Progenitor cell of endocrine pancreas (in vitro differentiated cells): ENCODE measurements around the gene EXOSC1. TPM values are rescaled to one million over a fixed set of nuclear protein-coding genes. Genes with fewer than 3 reads are reported as not detected.
"Not testable (repeated sequence)": the region's sequence is repeated elsewhere in the genome, so short reads cannot be mapped to it uniquely, and the experiment has no call there.

Source experiments
- DNase-seq: peaks from one replicate; pipeline ENCODE4 v3.0.0; 2021; ENCODE audit warnings: low spot score; ENCODE audit not compliant: unreplicated experiment
- H3K27ac Mint-ChIP-seq: 2 replicates; pipeline ENCODE4 v1.8.0; 2021; ENCODE audit warnings: mild to moderate bottlenecking, moderate library complexity, mixed read lengths
- H3K27me3 Mint-ChIP-seq: 2 replicates; pipeline ENCODE4 v1.8.0; 2021; ENCODE audit warnings: mixed read lengths
- H3K36me3 Mint-ChIP-seq: 2 replicates; pipeline ENCODE4 v1.8.0; 2022; ENCODE audit warnings: mixed read lengths; ENCODE audit not compliant: insufficient read depth
- H3K4me1 Mint-ChIP-seq: 2 replicates; pipeline ENCODE4 v1.8.0; 2021; ENCODE audit warnings: low read depth, mixed read lengths
- H3K4me3 Mint-ChIP-seq: 2 replicates; pipeline ENCODE4 v1.8.0; 2021; ENCODE audit warnings: low read depth, mild to moderate bottlenecking, moderate library complexity, mixed read lengths
- H3K9me3 Mint-ChIP-seq: 2 replicates; pipeline ENCODE4 v1.8.0; 2021; ENCODE audit warnings: low read depth, mixed read lengths
- CTCF ChIP-seq: fragments of 200-600 bp; sonication (generic); IDR thresholded peaks from one replicate; pipeline ENCODE4 v1.5.0; 2021; ENCODE audit warnings: antibody characterized with exemption, mild to moderate bottlenecking; ENCODE audit not compliant: unreplicated experiment
- total RNA-seq: library from RNA; stranded (reverse); gene quantifications from 2 replicates; pipeline ENCODE4 v1.2.1, GENCODE V29; 2021

The EXOSC1 gene
- total RNA-seq, 1 donor from 2014 or later, result 38.0 TPM

GRCh38 chr10:97412891-97413304 is 32.9 kb downstream of the EXOSC1 start:
- H3K27ac Mint-ChIP-seq, result peak overlapping the region; percentile 30
- no peak for TF ChIP-seq CTCF
- no peaks in the 10 kb centered on the region for H3K27me3 Mint-ChIP-seq
- no peaks in the 10 kb centered on the region for H3K9me3 Mint-ChIP-seq
- H3K4me3 Mint-ChIP-seq, result no peak overlapping the region
- peaks cover 22% of the 10 kb centered on the region for H3K4me1 Mint-ChIP-seq
- H3K36me3 Mint-ChIP-seq, result no peaks in the 10 kb centered on the region
- DNase-seq, result no peak

GRCh38 chr10:97411406-97411805 is 34.4 kb downstream of the EXOSC1 start:
- Mint-ChIP-seq H3K27ac (no peak overlapping the region), H3K4me3 (no peak overlapping the region), H3K27me3 (no peaks in the 10 kb centered on the region), H3K4me1 (peaks cover 11% of the 10 kb centered on the region), H3K9me3 (no peaks in the 10 kb centered on the region), H3K36me3 (no peaks in the 10 kb centered on the region)
- DNase-seq, result no peak
- TF ChIP-seq CTCF, result no peak

GRCh38 chr10:97408496-97408992 is 37.3 kb downstream of the EXOSC1 start:
- H3K27ac Mint-ChIP-seq, result peak overlapping the region; percentile 45

GRCh38 chr10:97407952-97408248 is 37.9 kb downstream of the EXOSC1 start:
- Mint-ChIP-seq H3K4me3 (no peak overlapping the region), H3K36me3 (no peaks in the 10 kb centered on the region), H3K27ac (no peak overlapping the region), H3K4me1 (peaks cover 2% of the 10 kb centered on the region), H3K9me3 (no peaks in the 10 kb centered on the region), H3K27me3 (peaks cover under 1% of the 10 kb centered on the region)
- DNase-seq, result no peak
- TF ChIP-seq CTCF, result no peak

More at GRCh38 chr10:97408496-97408992, 37.3 kb downstream of the EXOSC1 start:
- Mint-ChIP-seq H3K27me3 (no peaks in the 10 kb centered on the region), H3K36me3 (no peaks in the 10 kb centered on the region), H3K9me3 (no peaks in the 10 kb centered on the region), H3K4me3 (no peak overlapping the region), H3K4me1 (peaks cover 4% of the 10 kb centered on the region)
- DNase-seq, result no peak
- no peak for TF ChIP-seq CTCF

GRCh38 chr10:97407211-97407951 is 38.4 kb downstream of the EXOSC1 start:
- peak; percentile 23 for DNase-seq

GRCh38 chr10:97406483-97406882 is 39.3 kb downstream of the EXOSC1 start:
- H3K9me3 Mint-ChIP-seq, H3K27me3 Mint-ChIP-seq, H3K4me3 Mint-ChIP-seq, H3K36me3 Mint-ChIP-seq, H3K27ac Mint-ChIP-seq, H3K4me1 Mint-ChIP-seq, DNase-seq: not testable (repeated sequence)

More at GRCh38 chr10:97407211-97407951, 38.4 kb downstream of the EXOSC1 start:
- peak; percentile 84 for TF ChIP-seq CTCF
- Mint-ChIP-seq H3K4me1 (peaks cover 2% of the 10 kb centered on the region), H3K27ac (peak overlapping the region; percentile 52), H3K36me3 (no peaks in the 10 kb centered on the region), H3K4me3 (peak overlapping the region; percentile 46), H3K27me3 (peaks cover 4% of the 10 kb centered on the region), H3K9me3 (no peaks in the 10 kb centered on the region)
